HepG2 (cell line): ENCODE measurements around the gene IMP3. TPM values are rescaled to one million over a fixed set of nuclear protein-coding genes. Genes with fewer than 3 reads are reported as not detected.

Experiments used
- ATAC-seq: fragments of 200-7000 bp; cut with Tn5 transposase; 3 replicates; pipeline ENCODE4 v1.9.1; 2020; ENCODE audit warnings: mild to moderate bottlenecking, moderate library complexity
- BruUV-seq: library from RNA; stranded (reverse); fragments of 400-500 nt; replicated peaks from 2 replicates; lab custom pipeline; 2021; lab: Mats Ljungman, UMichigan
- CTCF ChIA-PET: fragments of 300-600 bp; formaldehyde crosslinking; extraction: SDS; loops from one replicate; lab custom pipeline; 2021; ENCODE audit warnings: low total read pairs, inconsistent platforms, low intra/inter-chr PET ratio; lab: Yijun Ruan, JAX
- POLR2A ChIA-PET: fragments of 350-600 bp; sonication (Branson Sonifier 250); formaldehyde crosslinking; loops from one replicate; lab custom pipeline; 2020; ENCODE audit warnings: antibody characterized with exemption, inconsistent platforms; lab: Yijun Ruan, JAX
- DNase-seq: peaks from one replicate; pipeline ENCODE4 v3.0.0-alpha.2; 2015; ENCODE audit warnings: low spot score
- FAIRE-seq: peaks from 3 replicates; lab custom pipeline; 2011; peaks lifted over from hg19 to GRCh38; lab: Jason Lieb, UNC
- H2AFZ ChIP-seq: one replicate; pipeline ENCODE4 v1.6.1; 2011; ENCODE audit warnings: low read length, inconsistent platforms
- H3K27ac ChIP-seq: fragments of 300-600 bp; 3 replicates; pipeline ENCODE4 v1.8.0; 2011; ENCODE audit warnings: mixed run types, mild to moderate bottlenecking, mixed read lengths, low read length, inconsistent platforms; ENCODE audit not compliant: insufficient read depth; ENCODE audit errors: extremely low read length
- H3K27me3 ChIP-seq, 2 experiments: fragments of 200-600 bp in 1 of 2; 2 replicates in 1 of 2; 3 replicates in 1 of 2; pipeline versions ENCODE4 v1.6.0 to v1.8.0; 2011; ENCODE audit warnings: low read length in 2 of 2, mild to moderate bottlenecking in 2 of 2, moderate library complexity in 2 of 2, inconsistent platforms in 1 of 2; ENCODE audit not compliant: insufficient read depth in 2 of 2, control insufficient read depth in 1 of 2
- H3K36me3 ChIP-seq, 2 experiments: fragments of 200-600 bp in 1 of 2; replicated peaks in 1 of 2; 2 replicates in 1 of 2; 3 replicates in 1 of 2; pipeline versions ENCODE4 v1.5.1 to v1.8.0; 2011; ENCODE audit warnings: low read length in 2 of 2, inconsistent platforms in 1 of 2; ENCODE audit not compliant: insufficient read depth in 2 of 2, control insufficient read depth in 1 of 2
- H3K4me1 ChIP-seq: 2 replicates; pipeline ENCODE4 v1.5.1; 2012; ENCODE audit warnings: low read length, inconsistent platforms; ENCODE audit not compliant: insufficient read depth
- H3K4me2 ChIP-seq: 2 replicates; pipeline ENCODE4 v1.6.0; 2011; ENCODE audit warnings: low read depth, low read length, inconsistent platforms
- H3K4me3 ChIP-seq, 3 experiments: fragments of 200-600 bp in 1 of 3; sonication (generic), shearing (Covaris generic) in 1 of 3; replicated peaks in 1 of 3; 2 replicates each; pipeline ENCODE4 v1.5.1; 2011 to 2016; ENCODE audit warnings: low read length in 3 of 3, inconsistent platforms in 2 of 3, low read depth in 2 of 3, mild to moderate bottlenecking in 2 of 3, control low read depth in 1 of 3, mixed read lengths in 1 of 3; ENCODE audit not compliant: insufficient read depth in 1 of 3
- H3K79me2 ChIP-seq: one replicate; pipeline ENCODE4 v1.6.1; 2011; ENCODE audit warnings: low read length, inconsistent platforms; ENCODE audit not compliant: insufficient read depth
- H3K9ac ChIP-seq: 2 replicates; pipeline ENCODE4 v1.6.0; 2011; ENCODE audit warnings: mild to moderate bottlenecking, low read depth, low read length, inconsistent platforms; ENCODE audit not compliant: insufficient read depth
- H3K9me3 ChIP-seq: 2 replicates; pipeline ENCODE4 v1.5.1; 2012; ENCODE audit warnings: mild to moderate bottlenecking, low read length
- H4K20me1 ChIP-seq: 2 replicates; pipeline ENCODE4 v1.6.0; 2011; ENCODE audit warnings: inconsistent platforms, mild to moderate bottlenecking, low read length, moderate library complexity; ENCODE audit not compliant: insufficient read depth
- AGO1 ChIP-seq: fragments of 200-400 bp; formaldehyde crosslinking; IDR thresholded peaks from 2 replicates; pipeline ENCODE4 v1.6.1; 2017; ENCODE audit warnings: mild to moderate bottlenecking, low read depth, low read length, moderate library complexity; ENCODE audit not compliant: poor library complexity, severe bottlenecking
- KLF13 ChIP-seq: sonication (generic); formaldehyde crosslinking; IDR thresholded peaks from 2 replicates; pipeline ENCODE4 v1.4.0; 2020; ENCODE audit warnings: mild to moderate bottlenecking, missing genetic modification reagents
- RAD21 ChIP-seq: fragments of 450-650 bp; formaldehyde crosslinking; IDR thresholded peaks from 2 replicates; pipeline ENCODE4 v1.5.0; 2020; ENCODE audit warnings: mild to moderate bottlenecking
- STAG1 ChIP-seq: sonication (generic); formaldehyde crosslinking; IDR thresholded peaks from 2 replicates; pipeline ENCODE4 v1.4.0; 2020; ENCODE audit warnings: missing genetic modification reagents
- WGBS: methylation state at CpG from one replicate; pipeline ENCODE4 v1.1.6; 2017; ENCODE audit warnings: low lambda C conversion rate; 5-methylcytosine and 5-hydroxymethylcytosine counted together
- in situ Hi-C: cut with HindIII; loops from 2 replicates; pipeline ENCODE4 v1.10.0; 2017; ENCODE audit warnings: low pct_unique_long_range_greater_than_20kb; ENCODE audit not compliant: extremely low pct_ligation_motif_present
- intact Hi-C: fragments of 100-400 bp; cut with micrococcal nuclease; formaldehyde crosslinking; loops from one replicate; pipeline ENCODE4 v1.10.0; 2022; ENCODE audit not compliant: unreplicated experiment
- polyA plus RNA-seq, 8 experiments: library from polyadenylated mRNA; depleted of rRNA in 3 of 8; stranded (reverse) in 7 of 8; unstranded in 1 of 8; fragments of >200 nt; fragmentation: Illumina TruSeq in 4 of 8; extraction: Trizol in 4 of 8; gene quantifications; 2 replicates each; pipeline versions ENCODE4 v1.2.1 to v1.2.3, GENCODE V29; 2011 to 2016; ENCODE audit warnings: low read depth in 4 of 8, missing spikeins in 1 of 8, mixed read lengths in 1 of 8; ENCODE audit not compliant: insufficient read depth in 1 of 8
- total RNA-seq, 5 experiments: library from RNA; depleted of rRNA; stranded (reverse); fragments of >200 nt; fragmentation: Illumina TruSeq; extraction: Trizol; gene quantifications; 2 replicates each; pipeline ENCODE4 v1.2.3, GENCODE V29; 2016; ENCODE audit warnings: low read depth in 1 of 5
- TF ChIP-seq, protein P1 (sequence below): sonication (generic); formaldehyde crosslinking; IDR thresholded peaks from 2 replicates; pipeline ENCODE4 v1.4.0; 2020; ENCODE audit warnings: missing genetic modification reagents
- TF ChIP-seq, protein P2 (sequence below): sonication (generic); formaldehyde crosslinking; IDR thresholded peaks from 2 replicates; pipeline ENCODE4 v1.8.1; 2023; ENCODE audit warnings: mild to moderate bottlenecking, missing genetic modification reagents
- TF ChIP-seq, protein P3 (sequence below): sonication (generic); formaldehyde crosslinking; IDR thresholded peaks from 2 replicates; pipeline ENCODE4 v1.5.0; 2020; ENCODE audit warnings: missing genetic modification reagents
- TF ChIP-seq, protein P4 (sequence below): sonication (generic); formaldehyde crosslinking; IDR thresholded peaks from 2 replicates; pipeline ENCODE4 v1.5.0; 2020; ENCODE audit warnings: mild to moderate bottlenecking, missing genetic modification reagents, moderate library complexity
- TF ChIP-seq, protein P5 (sequence below): sonication (generic); formaldehyde crosslinking; conservative IDR thresholded peaks from 2 replicates; pipeline ENCODE4 v1.5.0; 2020; ENCODE audit warnings: missing genetic modification reagents

IMP3 gene
- total and polyA plus RNA-seq, 2 of the 13 experiments (the other 11 are each of a cell fraction or from before 2014, with no cell fraction given), result 38.3 to 143 TPM

DNA sequence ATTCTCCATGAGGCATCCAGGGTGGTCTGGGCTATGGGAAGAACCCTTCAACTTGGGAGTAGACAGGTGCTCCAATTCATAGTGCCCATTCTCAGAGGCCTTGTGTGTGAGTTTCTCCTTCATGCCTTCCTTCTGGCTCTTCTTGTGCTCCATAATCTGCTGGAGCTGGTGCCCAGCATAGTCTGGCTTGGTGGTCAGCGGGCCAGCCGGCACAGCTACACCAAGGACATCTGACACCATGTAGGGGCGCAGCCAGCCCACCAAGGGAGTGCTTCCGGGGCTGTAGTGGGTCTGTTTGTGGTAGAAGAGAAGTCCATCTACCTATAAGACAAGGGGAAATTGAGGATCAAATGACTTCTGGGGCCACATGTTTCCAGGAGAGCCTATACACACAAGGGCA is 41.7 kb downstream of the IMP3 start (continued):
- TF ChIP-seq, protein P1, sequence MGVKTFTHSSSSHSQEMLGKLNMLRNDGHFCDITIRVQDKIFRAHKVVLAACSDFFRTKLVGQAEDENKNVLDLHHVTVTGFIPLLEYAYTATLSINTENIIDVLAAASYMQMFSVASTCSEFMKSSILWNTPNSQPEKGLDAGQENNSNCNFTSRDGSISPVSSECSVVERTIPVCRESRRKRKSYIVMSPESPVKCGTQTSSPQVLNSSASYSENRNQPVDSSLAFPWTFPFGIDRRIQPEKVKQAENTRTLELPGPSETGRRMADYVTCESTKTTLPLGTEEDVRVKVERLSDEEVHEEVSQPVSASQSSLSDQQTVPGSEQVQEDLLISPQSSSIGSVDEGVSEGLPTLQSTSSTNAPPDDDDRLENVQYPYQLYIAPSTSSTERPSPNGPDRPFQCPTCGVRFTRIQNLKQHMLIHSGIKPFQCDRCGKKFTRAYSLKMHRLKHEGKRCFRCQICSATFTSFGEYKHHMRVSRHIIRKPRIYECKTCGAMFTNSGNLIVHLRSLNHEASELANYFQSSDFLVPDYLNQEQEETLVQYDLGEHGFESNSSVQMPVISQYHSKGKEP (CRISPR knock-in tag), result no peak
- TF ChIP-seq AGO1 (no peak), KLF13 (CRISPR knock-in tag) (no peak)
- TF ChIP-seq, protein P2, sequence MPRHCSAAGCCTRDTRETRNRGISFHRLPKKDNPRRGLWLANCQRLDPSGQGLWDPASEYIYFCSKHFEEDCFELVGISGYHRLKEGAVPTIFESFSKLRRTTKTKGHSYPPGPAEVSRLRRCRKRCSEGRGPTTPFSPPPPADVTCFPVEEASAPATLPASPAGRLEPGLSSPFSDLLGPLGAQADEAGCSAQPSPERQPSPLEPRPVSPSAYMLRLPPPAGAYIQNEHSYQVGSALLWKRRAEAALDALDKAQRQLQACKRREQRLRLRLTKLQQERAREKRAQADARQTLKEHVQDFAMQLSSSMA, result no peak
- TF ChIP-seq, protein P3, sequence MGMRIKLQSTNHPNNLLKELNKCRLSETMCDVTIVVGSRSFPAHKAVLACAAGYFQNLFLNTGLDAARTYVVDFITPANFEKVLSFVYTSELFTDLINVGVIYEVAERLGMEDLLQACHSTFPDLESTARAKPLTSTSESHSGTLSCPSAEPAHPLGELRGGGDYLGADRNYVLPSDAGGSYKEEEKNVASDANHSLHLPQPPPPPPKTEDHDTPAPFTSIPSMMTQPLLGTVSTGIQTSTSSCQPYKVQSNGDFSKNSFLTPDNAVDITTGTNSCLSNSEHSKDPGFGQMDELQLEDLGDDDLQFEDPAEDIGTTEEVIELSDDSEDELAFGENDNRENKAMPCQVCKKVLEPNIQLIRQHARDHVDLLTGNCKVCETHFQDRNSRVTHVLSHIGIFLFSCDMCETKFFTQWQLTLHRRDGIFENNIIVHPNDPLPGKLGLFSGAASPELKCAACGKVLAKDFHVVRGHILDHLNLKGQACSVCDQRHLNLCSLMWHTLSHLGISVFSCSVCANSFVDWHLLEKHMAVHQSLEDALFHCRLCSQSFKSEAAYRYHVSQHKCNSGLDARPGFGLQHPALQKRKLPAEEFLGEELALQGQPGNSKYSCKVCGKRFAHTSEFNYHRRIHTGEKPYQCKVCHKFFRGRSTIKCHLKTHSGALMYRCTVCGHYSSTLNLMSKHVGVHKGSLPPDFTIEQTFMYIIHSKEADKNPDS (CRISPR knock-in tag), result no peak

DNA sequence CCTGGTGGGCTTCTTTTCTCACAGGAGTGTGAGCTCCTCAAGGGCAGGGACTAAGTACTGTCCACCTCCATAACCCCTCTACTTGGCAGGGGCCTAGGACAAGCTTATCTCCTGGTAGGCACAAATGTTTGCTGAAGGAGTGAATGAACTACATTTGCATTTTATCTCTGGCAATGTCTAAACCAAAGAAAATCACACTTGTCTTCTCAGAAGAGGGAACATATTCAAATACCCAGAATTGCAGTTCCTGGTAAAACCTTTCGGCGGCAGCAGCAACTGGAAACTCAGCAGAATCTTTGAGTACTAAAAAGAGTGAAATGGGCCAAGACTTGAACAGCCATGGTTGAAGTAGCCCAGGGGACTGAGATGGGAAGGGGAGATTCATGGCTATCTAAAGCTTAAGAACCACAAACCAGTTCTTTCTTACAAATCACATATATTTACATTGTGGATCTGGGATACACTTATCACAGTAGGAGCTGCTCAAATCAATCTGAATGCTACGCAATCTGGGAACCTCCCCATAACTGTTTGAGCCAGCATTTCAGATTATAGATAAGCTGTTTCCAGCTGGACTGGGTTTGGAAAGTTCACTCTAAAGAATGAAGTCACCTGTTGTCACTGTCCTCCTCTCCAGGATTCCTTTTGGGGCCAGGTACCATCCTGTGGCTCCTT is 42.2 kb downstream of the IMP3 start:
- Histone ChIP-seq H3K4me2 (no peak overlapping the region), H3K4me1 (no peaks in the 10 kb centered on the region), H3K36me3 (peaks cover 8 to 24% of the 10 kb centered on the region in 2 experiments; a peak in 4 of 5 replicates), H3K27me3 (no peaks in the 10 kb centered on the region), H3K4me3 (no peak overlapping the region), H3K27ac (no peak overlapping the region), H3K9me3 (no peaks in the 10 kb centered on the region), H2AFZ (no peak overlapping the region), H3K79me2 (no peaks in the 10 kb centered on the region), H3K9ac (no peak overlapping the region), H4K20me1 (no peaks in the 10 kb centered on the region)
- no peak for DNase-seq
- ChIA-PET POLR2A (interaction anchor here (0.6 kb wide), 1 partner anchor 8 kb away, joined by 3 read pairs; no protein-coding TSS in a partner anchor), CTCF (no interaction called here)
- TF ChIP-seq RAD21 (CRISPR knock-in tag) (0 out of 2 replicates have a peak, but pooled peaks have one; percentile 11), STAG1 (CRISPR knock-in tag) (peak; percentile 27; the same call in 1 of the 2 replicates)
- TF ChIP-seq, protein P4, sequence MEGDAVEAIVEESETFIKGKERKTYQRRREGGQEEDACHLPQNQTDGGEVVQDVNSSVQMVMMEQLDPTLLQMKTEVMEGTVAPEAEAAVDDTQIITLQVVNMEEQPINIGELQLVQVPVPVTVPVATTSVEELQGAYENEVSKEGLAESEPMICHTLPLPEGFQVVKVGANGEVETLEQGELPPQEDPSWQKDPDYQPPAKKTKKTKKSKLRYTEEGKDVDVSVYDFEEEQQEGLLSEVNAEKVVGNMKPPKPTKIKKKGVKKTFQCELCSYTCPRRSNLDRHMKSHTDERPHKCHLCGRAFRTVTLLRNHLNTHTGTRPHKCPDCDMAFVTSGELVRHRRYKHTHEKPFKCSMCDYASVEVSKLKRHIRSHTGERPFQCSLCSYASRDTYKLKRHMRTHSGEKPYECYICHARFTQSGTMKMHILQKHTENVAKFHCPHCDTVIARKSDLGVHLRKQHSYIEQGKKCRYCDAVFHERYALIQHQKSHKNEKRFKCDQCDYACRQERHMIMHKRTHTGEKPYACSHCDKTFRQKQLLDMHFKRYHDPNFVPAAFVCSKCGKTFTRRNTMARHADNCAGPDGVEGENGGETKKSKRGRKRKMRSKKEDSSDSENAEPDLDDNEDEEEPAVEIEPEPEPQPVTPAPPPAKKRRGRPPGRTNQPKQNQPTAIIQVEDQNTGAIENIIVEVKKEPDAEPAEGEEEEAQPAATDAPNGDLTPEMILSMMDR (CRISPR knock-in tag), result 0 out of 2 replicates have a peak, but pooled peaks have one; percentile 14
- TF ChIP-seq, protein P5, sequence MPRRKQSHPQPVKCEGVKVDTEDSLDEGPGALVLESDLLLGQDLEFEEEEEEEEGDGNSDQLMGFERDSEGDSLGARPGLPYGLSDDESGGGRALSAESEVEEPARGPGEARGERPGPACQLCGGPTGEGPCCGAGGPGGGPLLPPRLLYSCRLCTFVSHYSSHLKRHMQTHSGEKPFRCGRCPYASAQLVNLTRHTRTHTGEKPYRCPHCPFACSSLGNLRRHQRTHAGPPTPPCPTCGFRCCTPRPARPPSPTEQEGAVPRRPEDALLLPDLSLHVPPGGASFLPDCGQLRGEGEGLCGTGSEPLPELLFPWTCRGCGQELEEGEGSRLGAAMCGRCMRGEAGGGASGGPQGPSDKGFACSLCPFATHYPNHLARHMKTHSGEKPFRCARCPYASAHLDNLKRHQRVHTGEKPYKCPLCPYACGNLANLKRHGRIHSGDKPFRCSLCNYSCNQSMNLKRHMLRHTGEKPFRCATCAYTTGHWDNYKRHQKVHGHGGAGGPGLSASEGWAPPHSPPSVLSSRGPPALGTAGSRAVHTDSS (CRISPR knock-in tag), result no peak
- intact Hi-C loops (no loop called here), in situ Hi-C loops (no loop called here)
- no peak for ATAC-seq
- BruUV-seq, result no TSS peak
- peak; percentile 66 for FAIRE-seq
- 93% methylated on average over 2 of the region's 3 CpGs for WGBS
